DND-41 (cell line): ENCODE data around the gene DYRK1A.

ENCODE experiments used
- ATAC-seq: fragments of 200-7000 bp; cut with Tn5 transposase; 3 replicates; pipeline ENCODE4 v1.9.1; 2021; ENCODE audit warnings: low read depth; ENCODE audit not compliant: insufficient read depth
- DNase-seq: peaks from one replicate; pipeline ENCODE4 v3.0.0-alpha.2; 2020
- H2AFZ ChIP-seq: 2 replicates; pipeline ENCODE4 v1.6.0; 2012; ENCODE audit warnings: low read depth, low read length
- H3K27ac ChIP-seq: 2 replicates; pipeline ENCODE4 v1.5.1; 2012; ENCODE audit warnings: low read length, inconsistent platforms
- H3K27me3 ChIP-seq: fragments of 200-600 bp; sonication (generic); 2 replicates; pipeline ENCODE4 v1.6.0; 2012; ENCODE audit warnings: low read length, mild to moderate bottlenecking, inconsistent platforms; ENCODE audit not compliant: insufficient read depth, poor library complexity
- H3K36me3 ChIP-seq: 2 replicates; pipeline ENCODE4 v1.5.1; 2012; ENCODE audit warnings: low read length, inconsistent platforms; ENCODE audit not compliant: insufficient read depth
- H3K4me1 ChIP-seq: 2 replicates; pipeline ENCODE4 v1.5.1; 2012; ENCODE audit warnings: mild to moderate bottlenecking, low read length; ENCODE audit not compliant: insufficient read depth
- H3K4me2 ChIP-seq: 2 replicates; pipeline ENCODE4 v1.6.0; 2012; ENCODE audit warnings: mild to moderate bottlenecking, moderate library complexity, low read length, inconsistent platforms; ENCODE audit not compliant: insufficient read depth
- H3K4me3 ChIP-seq, 2 experiments: fragments of 200-600 bp in 1 of 2; shearing (Covaris generic) in 1 of 2; 2 replicates each; pipeline ENCODE4 v1.5.1; 2012 to 2016; ENCODE audit warnings: inconsistent platforms in 2 of 2, low read length in 2 of 2, mild to moderate bottlenecking in 2 of 2, low read depth in 1 of 2, moderate library complexity in 1 of 2
- H3K79me2 ChIP-seq: 2 replicates; pipeline ENCODE4 v1.6.0; 2012; ENCODE audit warnings: low read length, inconsistent platforms; ENCODE audit not compliant: insufficient read depth
- H3K9ac ChIP-seq: 2 replicates; pipeline ENCODE4 v1.6.0; 2012; ENCODE audit warnings: low read depth, mild to moderate bottlenecking, inconsistent platforms, low read length, moderate library complexity
- H3K9me3 ChIP-seq: 2 replicates; pipeline ENCODE4 v1.5.1; 2012; ENCODE audit warnings: low read length, moderate library complexity, mild to moderate bottlenecking, inconsistent platforms; ENCODE audit not compliant: insufficient read depth, severe bottlenecking
- H4K20me1 ChIP-seq: 2 replicates; pipeline ENCODE4 v1.6.0; 2012; ENCODE audit warnings: low read length; ENCODE audit not compliant: insufficient read depth
- EZH2 ChIP-seq: IDR thresholded peaks from 3 replicates; pipeline ENCODE4 v1.6.1; 2012; ENCODE audit warnings: borderline replicate concordance, low read depth, mild to moderate bottlenecking, moderate library complexity, low read length, inconsistent platforms; ENCODE audit not compliant: severe bottlenecking
- TF ChIP-seq, protein P1 (sequence below): IDR thresholded peaks from 2 replicates; pipeline ENCODE4 v1.5.1; 2012; ENCODE audit warnings: borderline replicate concordance, low read length, moderate library complexity, mild to moderate bottlenecking; ENCODE audit not compliant: poor library complexity, severe bottlenecking; ENCODE audit errors: extremely low read depth

Gene DYRK1A

DNA sequence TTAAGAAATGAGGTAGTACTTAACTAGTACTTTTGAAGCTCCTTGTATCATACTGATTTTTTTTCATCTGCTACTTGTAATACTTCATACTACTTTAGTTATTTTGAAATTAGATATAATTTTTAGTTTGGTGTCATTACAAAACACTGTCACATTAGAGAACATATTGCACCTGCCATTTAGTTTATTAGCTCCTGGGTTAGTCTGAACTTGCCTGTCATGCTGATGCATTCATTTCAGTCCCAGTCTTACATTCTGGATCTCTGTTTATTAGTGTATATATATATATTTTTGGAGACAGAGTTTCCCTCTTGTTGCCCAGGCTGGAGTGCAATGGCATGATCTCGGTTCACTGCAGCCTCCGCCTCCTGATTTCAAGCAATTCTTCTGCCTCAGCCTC lies 50.3 kb downstream of the DYRK1A start:
- Histone ChIP-seq H3K27ac (no peak overlapping the region), H3K4me3 (no peak overlapping the region), H3K36me3 (peaks cover 18% of the 10 kb centered on the region), H3K4me1 (no peaks in the 10 kb centered on the region), H3K79me2 (peaks cover 100% of the 10 kb centered on the region), H3K9ac (no peak overlapping the region), H3K4me2 (no peak overlapping the region), H2AFZ (no peak overlapping the region), H3K27me3 (no peaks in the 10 kb centered on the region), H4K20me1 (peaks cover 85% of the 10 kb centered on the region), H3K9me3 (no peaks in the 10 kb centered on the region)
- ATAC-seq (no peak), DNase-seq (no peak)
- TF ChIP-seq, protein P1, sequence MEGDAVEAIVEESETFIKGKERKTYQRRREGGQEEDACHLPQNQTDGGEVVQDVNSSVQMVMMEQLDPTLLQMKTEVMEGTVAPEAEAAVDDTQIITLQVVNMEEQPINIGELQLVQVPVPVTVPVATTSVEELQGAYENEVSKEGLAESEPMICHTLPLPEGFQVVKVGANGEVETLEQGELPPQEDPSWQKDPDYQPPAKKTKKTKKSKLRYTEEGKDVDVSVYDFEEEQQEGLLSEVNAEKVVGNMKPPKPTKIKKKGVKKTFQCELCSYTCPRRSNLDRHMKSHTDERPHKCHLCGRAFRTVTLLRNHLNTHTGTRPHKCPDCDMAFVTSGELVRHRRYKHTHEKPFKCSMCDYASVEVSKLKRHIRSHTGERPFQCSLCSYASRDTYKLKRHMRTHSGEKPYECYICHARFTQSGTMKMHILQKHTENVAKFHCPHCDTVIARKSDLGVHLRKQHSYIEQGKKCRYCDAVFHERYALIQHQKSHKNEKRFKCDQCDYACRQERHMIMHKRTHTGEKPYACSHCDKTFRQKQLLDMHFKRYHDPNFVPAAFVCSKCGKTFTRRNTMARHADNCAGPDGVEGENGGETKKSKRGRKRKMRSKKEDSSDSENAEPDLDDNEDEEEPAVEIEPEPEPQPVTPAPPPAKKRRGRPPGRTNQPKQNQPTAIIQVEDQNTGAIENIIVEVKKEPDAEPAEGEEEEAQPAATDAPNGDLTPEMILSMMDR, result no peak
- no peak for TF ChIP-seq EZH2

- Histone ChIP-seq H3K27me3 (no peaks in the 10 kb centered on the region), H3K79me2 (peaks cover 100% of the 10 kb centered on the region), H3K4me1 (no peaks in the 10 kb centered on the region), H3K4me3 (no peak overlapping the region), H3K36me3 (peaks cover 32% of the 10 kb centered on the region), H2AFZ (no peak overlapping the region), H3K9me3 (no peaks in the 10 kb centered on the region), H3K9ac (no peak overlapping the region), H3K4me2 (no peak overlapping the region), H3K27ac (no peak overlapping the region), H4K20me1 (peaks cover 76% of the 10 kb centered on the region)
- ATAC-seq (no peak), DNase-seq (no peak)
- TF ChIP-seq, protein P1, result no peak
- TF ChIP-seq EZH2, result no peak
Observed at GRCh38 chr21:37419228-37419906, 52.8 kb downstream of the DYRK1A start.

GRCh38 chr21:37421306-37421705 lies 54.7 kb downstream of the DYRK1A start:
- Histone ChIP-seq H3K27me3 (no peaks in the 10 kb centered on the region), H3K4me2 (no peak overlapping the region), H3K36me3 (peaks cover 45% of the 10 kb centered on the region), H3K9ac (no peak overlapping the region), H3K79me2 (peaks cover 100% of the 10 kb centered on the region), H4K20me1 (peaks cover 68% of the 10 kb centered on the region), H2AFZ (no peak overlapping the region), H3K4me1 (no peaks in the 10 kb centered on the region), H3K4me3 (no peak overlapping the region), H3K27ac (no peak overlapping the region), H3K9me3 (no peaks in the 10 kb centered on the region)
- ATAC-seq, result no peak
- DNase-seq, result no peak
- TF ChIP-seq, protein P1, result no peak
- TF ChIP-seq EZH2, result no peak
